ENCODE data around the gene ARID1B. TPM values are rescaled to one million over a fixed set of nuclear protein-coding genes. Genes with fewer than 3 reads are reported as not detected.

ARID1B gene
- total and polyA plus RNA-seq, 2 of the 13 experiments (the other 11 are each of a cell fraction or from before 2014, with no cell fraction given) = 20.1 to 32.6 TPM

DNA sequence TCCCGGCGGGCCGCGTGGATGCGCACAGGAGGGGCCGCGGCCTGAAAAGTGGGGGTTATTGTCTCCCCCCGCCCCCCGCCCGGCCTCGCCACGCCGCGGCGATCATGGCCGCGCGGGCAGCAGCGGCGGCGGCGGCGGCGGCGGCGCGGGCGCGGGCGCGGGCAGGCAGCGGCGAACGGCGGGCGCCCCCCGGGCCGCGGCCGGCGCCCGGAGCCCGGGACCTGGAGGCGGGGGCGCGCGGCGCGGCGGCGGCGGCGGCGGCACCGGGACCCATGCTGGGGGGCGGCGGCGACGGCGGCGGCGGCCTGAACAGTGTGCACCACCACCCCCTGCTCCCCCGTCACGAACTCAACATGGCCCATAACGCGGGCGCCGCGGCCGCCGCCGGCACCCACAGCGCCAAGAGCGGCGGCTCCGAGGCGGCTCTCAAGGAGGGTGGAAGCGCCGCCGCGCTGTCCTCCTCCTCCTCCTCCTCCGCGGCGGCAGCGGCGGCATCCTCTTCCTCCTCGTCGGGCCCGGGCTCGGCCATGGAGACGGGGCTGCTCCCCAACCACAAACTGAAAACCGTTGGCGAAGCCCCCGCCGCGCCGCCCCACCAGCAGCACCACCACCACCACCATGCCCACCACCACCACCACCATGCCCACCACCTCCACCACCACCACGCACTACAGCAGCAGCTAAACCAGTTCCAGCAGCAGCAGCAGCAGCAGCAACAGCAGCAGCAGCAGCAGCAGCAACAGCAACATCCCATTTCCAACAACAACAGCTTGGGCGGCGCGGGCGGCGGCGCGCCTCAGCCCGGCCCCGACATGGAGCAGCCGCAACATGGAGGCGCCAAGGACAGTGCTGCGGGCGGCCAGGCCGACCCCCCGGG lies 637 bp downstream of the ARID1B start (continued):
- TF ChIP-seq, protein P1, sequence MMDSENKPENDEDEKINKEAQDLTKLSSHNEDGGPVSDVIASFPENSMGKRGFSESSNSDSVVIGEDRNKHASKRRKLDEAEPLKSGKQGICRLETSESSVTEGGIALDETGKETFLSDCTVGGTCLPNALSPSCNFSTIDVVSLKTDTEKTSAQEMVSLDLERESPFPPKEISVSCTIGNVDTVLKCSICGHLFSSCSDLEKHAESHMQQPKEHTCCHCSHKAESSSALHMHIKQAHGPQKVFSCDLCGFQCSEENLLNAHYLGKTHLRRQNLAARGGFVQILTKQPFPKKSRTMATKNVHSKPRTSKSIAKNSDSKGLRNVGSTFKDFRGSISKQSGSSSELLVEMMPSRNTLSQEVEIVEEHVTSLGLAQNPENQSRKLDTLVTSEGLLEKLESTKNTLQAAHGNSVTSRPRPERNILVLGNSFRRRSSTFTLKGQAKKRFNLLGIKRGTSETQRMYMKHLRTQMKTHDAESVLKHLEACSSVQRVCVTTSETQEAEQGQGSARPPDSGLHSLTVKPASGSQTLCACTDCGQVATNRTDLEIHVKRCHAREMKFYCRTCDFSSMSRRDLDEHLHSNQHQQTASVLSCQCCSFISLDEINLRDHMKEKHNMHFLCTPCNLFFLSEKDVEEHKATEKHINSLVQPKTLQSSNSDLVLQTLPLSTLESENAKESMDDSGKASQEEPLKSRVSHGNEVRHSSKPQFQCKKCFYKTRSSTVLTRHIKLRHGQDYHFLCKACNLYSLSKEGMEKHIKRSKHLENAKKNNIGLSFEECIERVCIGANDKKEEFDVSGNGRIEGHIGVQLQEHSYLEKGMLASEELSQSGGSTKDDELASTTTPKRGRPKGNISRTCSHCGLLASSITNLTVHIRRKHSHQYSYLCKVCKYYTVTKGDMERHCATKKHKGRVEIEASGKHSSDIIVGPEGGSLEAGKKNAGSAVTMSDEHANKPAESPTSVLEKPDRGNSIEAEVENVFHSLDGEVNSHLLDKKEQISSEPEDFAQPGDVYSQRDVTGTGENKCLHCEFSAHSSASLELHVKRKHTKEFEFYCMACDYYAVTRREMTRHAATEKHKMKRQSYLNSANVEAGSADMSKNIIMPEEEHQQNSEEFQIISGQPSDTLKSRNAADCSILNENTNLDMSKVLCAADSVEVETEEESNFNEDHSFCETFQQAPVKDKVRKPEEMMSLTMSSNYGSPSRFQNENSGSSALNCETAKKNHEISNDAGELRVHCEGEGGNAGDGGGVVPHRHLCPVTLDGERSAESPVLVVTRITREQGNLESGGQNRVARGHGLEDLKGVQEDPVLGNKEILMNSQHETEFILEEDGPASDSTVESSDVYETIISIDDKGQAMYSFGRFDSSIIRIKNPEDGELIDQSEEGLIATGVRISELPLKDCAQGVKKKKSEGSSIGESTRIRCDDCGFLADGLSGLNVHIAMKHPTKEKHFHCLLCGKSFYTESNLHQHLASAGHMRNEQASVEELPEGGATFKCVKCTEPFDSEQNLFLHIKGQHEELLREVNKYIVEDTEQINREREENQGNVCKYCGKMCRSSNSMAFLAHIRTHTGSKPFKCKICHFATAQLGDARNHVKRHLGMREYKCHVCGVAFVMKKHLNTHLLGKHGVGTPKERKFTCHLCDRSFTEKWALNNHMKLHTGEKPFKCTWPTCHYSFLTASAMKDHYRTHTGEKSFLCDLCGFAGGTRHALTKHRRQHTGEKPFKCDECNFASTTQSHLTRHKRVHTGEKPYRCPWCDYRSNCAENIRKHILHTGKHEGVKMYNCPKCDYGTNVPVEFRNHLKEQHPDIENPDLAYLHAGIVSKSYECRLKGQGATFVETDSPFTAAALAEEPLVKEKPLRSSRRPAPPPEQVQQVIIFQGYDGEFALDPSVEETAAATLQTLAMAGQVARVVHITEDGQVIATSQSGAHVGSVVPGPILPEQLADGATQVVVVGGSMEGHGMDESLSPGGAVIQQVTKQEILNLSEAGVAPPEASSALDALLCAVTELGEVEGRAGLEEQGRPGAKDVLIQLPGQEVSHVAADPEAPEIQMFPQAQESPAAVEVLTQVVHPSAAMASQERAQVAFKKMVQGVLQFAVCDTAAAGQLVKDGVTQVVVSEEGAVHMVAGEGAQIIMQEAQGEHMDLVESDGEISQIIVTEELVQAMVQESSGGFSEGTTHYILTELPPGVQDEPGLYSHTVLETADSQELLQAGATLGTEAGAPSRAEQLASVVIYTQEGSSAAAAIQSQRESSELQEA (CRISPR knock-in tag; IDR thresholded peaks at IDR 0.05; ENCODE audit: not compliant biosample characterization) = no peak
- TF ChIP-seq FOSL1 (CRISPR knock-in tag; IDR thresholded peaks at IDR 0.05; ENCODE audit: borderline replicate concordance) (no peak), ZNF224 (CRISPR knock-in tag; IDR thresholded peaks at IDR 0.05) (no peak), ZNF292 (CRISPR knock-in tag; IDR thresholded peaks at IDR 0.05; ENCODE audit: borderline replicate concordance, low read depth) (no peak; the same call in 1 of the 2 replicates), NR2C2 (CRISPR knock-in tag; IDR thresholded peaks at IDR 0.05; ENCODE audit: borderline replicate concordance) (no peak), CREM (IDR thresholded peaks at IDR 0.05) (no peak), CREM (CRISPR knock-in tag; IDR thresholded peaks at IDR 0.05) (no peak), HNF4A (CRISPR knock-in tag; IDR thresholded peaks at IDR 0.05) (no peak), TBX2 (CRISPR knock-in tag; IDR thresholded peaks at IDR 0.05; ENCODE audit: borderline replicate concordance) (no peak)
- TF ChIP-seq, protein P2, sequence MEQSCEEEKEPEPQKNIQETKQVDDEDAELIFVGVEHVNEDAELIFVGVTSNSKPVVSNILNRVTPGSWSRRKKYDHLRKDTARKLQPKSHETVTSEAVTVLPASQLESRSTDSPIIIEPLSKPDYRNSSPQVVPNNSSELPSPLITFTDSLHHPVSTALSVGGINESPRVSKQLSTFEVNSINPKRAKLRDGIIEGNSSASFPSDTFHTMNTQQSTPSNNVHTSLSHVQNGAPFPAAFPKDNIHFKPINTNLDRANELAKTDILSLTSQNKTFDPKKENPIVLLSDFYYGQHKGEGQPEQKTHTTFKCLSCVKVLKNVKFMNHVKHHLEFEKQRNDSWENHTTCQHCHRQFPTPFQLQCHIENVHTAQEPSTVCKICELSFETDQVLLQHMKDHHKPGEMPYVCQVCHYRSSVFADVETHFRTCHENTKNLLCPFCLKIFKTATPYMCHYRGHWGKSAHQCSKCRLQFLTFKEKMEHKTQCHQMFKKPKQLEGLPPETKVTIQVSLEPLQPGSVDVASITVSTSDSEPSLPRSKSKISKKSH (CRISPR knock-in tag; IDR thresholded peaks at IDR 0.05; ENCODE audit: borderline replicate concordance) = no peak
- TF ChIP-seq, protein P3, sequence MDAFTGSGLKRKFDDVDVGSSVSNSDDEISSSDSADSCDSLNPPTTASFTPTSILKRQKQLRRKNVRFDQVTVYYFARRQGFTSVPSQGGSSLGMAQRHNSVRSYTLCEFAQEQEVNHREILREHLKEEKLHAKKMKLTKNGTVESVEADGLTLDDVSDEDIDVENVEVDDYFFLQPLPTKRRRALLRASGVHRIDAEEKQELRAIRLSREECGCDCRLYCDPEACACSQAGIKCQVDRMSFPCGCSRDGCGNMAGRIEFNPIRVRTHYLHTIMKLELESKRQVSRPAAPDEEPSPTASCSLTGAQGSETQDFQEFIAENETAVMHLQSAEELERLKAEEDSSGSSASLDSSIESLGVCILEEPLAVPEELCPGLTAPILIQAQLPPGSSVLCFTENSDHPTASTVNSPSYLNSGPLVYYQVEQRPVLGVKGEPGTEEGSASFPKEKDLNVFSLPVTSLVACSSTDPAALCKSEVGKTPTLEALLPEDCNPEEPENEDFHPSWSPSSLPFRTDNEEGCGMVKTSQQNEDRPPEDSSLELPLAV (CRISPR knock-in tag; conservative IDR thresholded peaks at IDR 0.05; ENCODE audit: low read depth) = no peak
- TF ChIP-seq, protein P4, sequence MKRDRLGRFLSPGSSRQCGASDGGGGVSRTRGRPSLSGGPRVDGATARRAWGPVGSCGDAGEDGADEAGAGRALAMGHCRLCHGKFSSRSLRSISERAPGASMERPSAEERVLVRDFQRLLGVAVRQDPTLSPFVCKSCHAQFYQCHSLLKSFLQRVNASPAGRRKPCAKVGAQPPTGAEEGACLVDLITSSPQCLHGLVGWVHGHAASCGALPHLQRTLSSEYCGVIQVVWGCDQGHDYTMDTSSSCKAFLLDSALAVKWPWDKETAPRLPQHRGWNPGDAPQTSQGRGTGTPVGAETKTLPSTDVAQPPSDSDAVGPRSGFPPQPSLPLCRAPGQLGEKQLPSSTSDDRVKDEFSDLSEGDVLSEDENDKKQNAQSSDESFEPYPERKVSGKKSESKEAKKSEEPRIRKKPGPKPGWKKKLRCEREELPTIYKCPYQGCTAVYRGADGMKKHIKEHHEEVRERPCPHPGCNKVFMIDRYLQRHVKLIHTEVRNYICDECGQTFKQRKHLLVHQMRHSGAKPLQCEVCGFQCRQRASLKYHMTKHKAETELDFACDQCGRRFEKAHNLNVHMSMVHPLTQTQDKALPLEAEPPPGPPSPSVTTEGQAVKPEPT (CRISPR knock-in tag; IDR thresholded peaks at IDR 0.05; ENCODE audit: low read depth) = 0 out of 2 replicates have a peak, but pooled peaks have one; percentile 23
- TF ChIP-seq, protein P5, sequence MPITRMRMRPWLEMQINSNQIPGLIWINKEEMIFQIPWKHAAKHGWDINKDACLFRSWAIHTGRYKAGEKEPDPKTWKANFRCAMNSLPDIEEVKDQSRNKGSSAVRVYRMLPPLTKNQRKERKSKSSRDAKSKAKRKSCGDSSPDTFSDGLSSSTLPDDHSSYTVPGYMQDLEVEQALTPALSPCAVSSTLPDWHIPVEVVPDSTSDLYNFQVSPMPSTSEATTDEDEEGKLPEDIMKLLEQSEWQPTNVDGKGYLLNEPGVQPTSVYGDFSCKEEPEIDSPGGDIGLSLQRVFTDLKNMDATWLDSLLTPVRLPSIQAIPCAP (CRISPR knock-in tag; IDR thresholded peaks at IDR 0.05; ENCODE audit: low read depth) = no peak
